ENCODE data around the gene CDC42EP2.

GRCh38 chr11:65292890-65293289, 21.8 kb upstream of the CDC42EP2 start:
- TF ChIP-seq CTCF (IDR thresholded peaks at IDR 0.05; ENCODE audit: extremely low read depth in 1 of 2, insufficient read depth in 1 of 2, low read depth in 1 of 2, low read length in 2 of 2) (no peak), POLR2AphosphoS5 (IDR thresholded peaks at IDR 0.05; ENCODE audit: insufficient read depth, low read depth, low read length) (no peak), JUN (IDR thresholded peaks at IDR 0.05; ENCODE audit: borderline replicate concordance, insufficient read depth, insufficient read length, low read depth) (no peak), EZH2 (IDR thresholded peaks at IDR 0.05; ENCODE audit: borderline replicate concordance, low read depth, low read length, severe bottlenecking) (no peak), POLR2A (IDR thresholded peaks at IDR 0.05; ENCODE audit: low read depth, low read length) (no peak), GATA2 (IDR thresholded peaks at IDR 0.05; ENCODE audit: insufficient read depth, insufficient read length, low read depth, low read length) (no peak), FOS (IDR thresholded peaks at IDR 0.05; ENCODE audit: borderline replicate concordance, insufficient read depth, low read length) (no peak)
- TF ChIP-seq, protein P1, sequence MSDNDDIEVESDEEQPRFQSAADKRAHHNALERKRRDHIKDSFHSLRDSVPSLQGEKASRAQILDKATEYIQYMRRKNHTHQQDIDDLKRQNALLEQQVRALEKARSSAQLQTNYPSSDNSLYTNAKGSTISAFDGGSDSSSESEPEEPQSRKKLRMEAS (IDR thresholded peaks at IDR 0.05; ENCODE audit: insufficient read depth, insufficient read length), result no peak

Data from endothelial cell of umbilical vein (primary cell).